ENCODE results near the gene RNF11.
A peak's percentile ranks its signal among the peaks of the same experiment; 100 is the strongest.
"Not testable (repeated sequence)": the region's sequence is repeated elsewhere in the genome, so short reads cannot be mapped to it uniquely, and the experiment has no call there.

RNF11 gene

DNA sequence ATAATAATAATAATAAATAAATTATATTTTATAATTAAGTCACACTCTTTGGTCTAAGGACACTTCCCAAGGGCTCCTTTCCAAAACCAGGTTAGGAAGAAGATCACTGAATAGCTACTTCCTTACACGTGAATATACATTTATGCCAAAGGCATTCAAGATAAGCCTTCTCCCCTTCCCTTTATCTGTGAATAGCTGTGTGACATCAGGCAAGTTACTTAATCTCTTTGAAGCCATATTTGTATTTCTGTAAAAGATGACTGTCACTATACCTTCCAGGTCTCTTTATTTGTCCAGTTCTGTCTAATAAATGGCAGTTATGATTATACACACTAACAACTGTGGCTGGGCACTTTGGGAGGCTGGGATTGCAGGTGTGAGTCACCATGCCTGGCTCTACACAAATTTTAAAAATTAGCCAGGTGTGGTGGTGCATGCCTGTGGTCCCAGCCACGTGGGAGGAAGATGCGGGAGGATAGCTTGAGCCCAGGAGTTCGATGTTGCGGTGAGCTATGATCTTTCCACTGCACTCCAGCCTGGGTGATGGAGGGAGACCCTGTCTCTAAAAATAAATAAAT is 5.5 kb upstream of the RNF11 start:
- DNase-seq, result no peak

GRCh38 chr1:51231120-51231519 is 5.0 kb upstream of the RNF11 start:
- no peak for DNase-seq

GRCh38 chr1:51231896-51232295 is 4.2 kb upstream of the RNF11 start:
- no peak for DNase-seq

DNA sequence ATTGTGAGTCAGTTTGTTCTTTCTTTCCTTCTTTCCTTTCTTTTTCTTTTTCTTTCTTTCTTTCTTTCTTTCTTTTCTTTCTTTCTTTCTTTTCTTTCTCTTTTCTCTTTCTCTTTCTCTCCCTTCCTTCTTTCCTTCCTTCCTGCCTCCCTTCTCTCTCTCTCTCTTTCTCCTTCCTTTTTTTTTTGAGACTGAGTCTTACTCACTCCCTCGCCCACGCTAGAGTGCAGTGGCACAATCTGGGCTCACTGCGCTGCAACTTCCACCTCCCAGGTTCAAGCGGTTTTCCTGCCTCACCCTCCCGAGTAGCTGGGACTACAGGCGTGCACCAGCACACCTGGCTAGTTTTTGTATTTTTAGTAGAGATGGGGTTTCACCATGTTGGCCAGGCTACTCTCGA is 1.8 kb upstream of the RNF11 start:
- DNase-seq, result not testable (repeated sequence)

DNA sequence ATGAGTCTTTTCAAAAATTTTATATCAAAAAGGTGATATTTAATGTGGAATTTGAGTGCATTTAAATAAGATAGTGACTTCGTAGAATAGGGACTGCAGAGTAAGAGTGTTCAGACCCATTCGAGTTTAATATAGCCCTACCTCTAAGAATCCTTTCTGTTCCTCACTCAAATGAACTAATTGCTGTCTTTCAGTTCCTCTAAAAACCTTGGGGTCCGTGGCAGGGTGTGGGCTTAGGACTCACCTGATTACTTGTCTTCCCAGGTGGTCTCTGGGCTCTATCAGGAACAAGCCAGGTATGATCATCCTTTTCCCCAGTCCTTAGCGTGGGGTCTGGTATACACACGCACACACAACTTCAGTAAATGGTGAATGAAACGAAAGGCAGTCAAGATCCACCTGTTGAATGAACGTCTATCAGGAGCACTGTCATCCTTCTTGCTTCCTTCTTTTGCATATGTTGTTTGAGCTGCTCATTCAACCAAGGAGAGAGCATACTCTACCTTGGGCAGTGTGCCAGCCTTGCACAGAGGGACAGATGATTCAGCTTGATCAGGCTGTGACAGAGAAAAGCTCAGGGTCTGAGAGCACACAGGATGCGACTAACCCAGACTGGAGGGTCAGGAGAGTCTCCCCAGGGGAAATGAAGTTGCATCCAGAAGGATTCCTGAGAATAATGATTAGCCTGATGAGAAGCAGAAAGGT is 1.2 kb upstream of the RNF11 start:
- DNase-seq, result peak; percentile 34

DNA sequence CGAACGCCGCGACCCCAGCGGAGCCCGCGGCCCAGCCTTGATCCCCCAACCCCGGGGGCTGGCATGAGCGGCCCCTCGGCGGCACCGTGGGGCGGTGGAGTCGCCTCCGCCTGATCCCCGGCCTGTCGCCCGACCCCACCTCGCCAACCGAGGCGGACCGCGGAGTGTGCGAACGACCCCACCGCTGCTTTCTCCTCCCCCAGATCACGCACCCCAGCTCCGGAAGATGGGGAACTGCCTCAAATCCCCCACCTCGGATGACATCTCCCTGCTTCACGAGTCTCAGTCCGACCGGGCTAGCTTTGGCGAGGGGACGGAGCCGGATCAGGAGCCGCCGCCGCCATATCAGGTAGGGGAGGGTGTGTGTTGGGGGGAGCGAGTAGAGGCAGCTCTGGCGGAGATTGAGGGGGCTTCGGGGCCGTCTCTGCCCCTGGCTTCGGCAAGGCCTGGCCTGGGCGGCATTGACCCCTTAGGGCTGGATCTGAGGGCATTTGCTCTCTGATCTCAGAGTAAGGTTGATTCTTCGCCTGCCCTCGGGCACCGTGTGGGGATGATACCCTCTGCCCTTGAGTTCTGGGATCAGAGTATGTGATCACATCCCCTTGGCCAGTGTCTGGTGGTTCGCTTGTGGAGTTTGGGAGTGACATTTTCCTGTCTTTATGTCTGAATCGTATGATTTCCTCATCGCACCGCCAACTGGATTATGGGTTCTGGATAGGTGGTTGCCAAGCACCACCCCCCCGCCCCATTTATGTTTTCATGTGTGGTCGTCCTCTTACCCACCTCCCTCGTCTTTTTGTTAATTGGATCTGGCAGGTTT is 668 bp downstream of the RNF11 start:
- peak; percentile 60 for DNase-seq

DNA sequence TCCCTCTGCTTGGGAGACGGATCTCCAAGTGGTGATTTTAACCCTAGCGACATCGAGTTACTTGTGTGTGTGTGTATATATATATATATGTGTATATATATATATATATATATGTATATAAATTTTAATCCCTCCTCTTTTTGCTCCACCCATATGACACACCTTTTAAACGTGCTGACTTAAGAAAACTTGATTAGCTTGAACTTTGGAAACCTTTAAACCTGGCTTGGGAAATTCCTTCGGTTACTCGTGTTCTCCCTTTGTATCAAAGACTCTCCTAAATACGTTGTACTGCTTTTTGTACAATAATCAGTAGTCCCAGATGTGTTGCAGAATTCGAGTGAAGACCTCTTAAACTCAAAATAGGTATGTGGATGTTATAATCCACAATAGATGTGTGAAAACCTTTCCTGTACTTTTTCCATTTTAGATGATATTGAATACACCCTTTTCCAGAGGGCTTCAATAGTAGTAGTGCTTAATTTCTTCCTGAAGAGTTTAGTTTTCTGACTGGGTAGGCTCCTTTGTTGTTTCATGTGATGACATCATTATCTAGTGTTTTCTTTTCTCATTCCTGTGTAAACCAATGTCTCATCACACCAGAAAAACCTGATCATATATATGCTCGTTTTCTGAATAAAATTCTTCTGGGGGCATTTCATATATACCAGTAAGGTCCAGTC is 1.4 kb downstream of the RNF11 start:
- no peak for DNase-seq

DNA sequence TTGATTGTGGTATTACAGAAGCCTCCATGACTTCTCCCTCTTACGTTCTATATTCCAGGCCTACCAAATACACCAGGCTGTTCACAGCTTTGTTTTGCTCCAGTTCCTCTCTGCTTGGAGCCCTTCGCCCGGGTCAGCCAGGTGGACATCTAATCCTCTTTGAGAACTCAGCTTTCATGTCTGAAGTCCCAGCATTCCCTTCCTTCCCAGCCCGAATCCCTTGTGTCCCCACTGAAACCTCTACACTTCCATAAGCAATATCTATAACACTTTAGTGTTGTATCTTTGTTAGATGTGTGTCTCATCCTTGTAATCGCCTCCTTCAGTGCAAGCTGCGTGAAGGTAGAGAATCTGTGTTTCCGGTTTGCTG is 1.9 kb downstream of the RNF11 start:
- no peak for DNase-seq

DNA sequence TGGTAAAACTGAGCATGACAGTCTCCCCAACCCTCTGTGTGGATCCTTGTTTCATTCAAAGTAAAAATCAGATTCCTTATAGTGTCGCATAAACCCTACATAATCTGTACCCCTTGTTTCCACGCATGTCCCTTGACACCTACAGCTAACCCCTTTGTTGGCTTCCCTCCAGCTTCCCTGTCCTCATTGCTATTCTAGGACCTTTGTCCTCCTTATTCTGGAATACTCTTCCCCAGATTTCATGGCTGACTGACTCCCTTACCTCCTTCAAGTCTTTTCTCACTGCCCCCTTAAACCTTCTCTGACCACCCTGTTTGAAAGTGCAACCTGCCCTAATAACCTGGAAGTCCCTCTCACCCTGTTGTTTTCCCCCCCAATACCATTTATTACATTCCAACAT is 4.0 kb downstream of the RNF11 start:
- no peak for DNase-seq

GRCh38 chr1:51241119-51241518 is 5.0 kb downstream of the RNF11 start:
- DNase-seq, result no peak

DNA sequence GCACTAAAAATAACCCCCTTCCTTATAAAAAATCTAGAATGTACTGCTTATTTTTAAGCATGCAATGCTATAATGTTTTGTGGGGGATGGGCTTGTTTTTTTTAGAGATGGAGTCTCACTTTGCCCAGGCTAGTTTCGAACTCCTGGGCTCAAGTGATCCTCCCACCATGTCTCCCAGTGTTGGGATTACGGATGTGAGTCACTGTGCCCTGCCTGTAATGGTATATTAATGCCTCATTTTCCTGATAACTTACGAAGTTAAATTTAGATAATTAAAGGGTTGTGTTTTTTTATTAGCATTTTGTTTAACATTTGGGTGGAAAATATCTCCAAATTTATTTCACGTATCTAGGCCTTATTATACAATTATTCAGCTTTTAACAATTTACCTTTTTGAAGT is 6.5 kb downstream of the RNF11 start:
- DNase-seq, result no peak

DNA sequence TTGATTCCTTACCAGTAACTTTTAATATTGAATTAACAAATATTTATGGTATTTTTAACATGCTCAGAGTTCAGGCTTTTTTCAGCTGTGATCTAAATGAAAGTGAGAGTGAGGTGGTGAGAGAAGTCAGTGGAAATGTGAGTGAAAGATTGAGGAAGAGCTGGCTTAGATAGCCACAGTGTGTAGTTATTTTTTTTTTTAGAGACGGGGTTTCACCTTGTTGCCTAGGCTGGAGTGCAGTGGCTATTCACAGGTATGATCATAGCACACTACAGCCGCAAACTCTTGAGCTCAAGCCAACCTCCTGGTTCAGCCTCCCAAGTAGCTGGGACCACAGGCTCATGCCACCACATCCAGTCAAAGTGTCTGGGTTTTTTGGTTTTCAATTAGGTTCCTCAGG is 10.9 kb downstream of the RNF11 start:
- no peak for DNase-seq

GRCh38 chr1:51247499-51247898 is 11.4 kb downstream of the RNF11 start:
- no peak for DNase-seq

DNA sequence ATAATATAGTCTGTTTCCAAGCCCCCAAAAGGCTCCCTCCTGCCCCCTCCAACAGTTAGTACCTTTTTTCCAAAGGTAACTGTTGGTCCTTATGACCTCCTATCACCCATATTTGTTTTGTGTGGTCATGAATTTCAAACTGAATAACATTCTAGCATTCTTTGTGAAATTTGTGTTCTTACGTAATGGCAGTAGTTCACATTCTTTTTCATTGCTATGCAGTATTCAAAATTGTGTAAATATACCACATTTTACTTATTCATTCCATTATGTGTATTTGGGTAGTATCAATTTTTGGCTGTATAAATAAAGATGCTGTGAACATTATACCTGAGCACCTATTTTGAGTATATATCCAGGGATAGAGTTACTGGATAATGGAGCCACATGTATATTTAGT is 13.4 kb downstream of the RNF11 start:
- no peak for DNase-seq

- DNase-seq, result not testable (repeated sequence)
These were observed 14.7 kb downstream of the RNF11 start for GRCh38 chr1:51250729-51251128.

DNA sequence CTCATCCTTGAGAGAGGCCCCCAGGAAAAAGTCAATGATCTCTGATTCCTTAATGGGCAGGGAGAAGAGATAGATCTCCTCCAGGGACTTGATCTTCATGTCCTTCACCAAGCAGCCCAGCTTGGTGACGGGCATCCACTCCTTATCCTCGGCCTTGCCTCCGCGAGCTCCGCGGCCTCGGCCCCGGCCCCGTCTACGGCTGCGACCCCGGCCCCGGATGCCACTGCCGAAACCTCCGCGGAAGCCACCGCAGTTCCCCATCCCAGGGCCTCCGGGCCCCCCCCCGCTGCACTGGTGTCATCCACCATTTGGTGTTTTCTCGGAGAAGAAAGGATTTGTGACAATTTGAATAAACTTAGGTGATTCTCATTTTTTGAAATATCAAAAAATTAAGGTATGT is 15.1 kb downstream of the RNF11 start:
- DNase-seq, result not testable (repeated sequence)

DNA sequence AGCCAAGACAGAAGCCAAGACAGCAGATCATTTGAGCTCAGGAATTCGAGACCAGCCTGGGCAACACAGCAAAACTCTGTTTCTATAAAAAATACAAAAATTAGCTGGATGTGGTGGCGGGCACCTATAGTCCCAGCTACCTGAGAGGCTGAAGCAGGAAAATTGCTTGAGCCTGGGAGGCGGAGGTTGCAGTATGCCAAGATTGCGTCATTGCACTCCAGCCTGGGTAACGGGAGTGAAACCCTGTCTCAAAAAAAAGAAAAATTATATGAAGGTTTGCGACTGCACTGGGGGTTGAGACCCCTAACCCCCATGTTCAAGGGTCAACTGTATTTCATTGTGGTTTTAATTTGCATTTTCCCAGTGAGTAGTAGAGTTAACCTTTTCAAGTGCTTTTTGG is 16.3 kb downstream of the RNF11 start:
- DNase-seq, result no peak

DNA sequence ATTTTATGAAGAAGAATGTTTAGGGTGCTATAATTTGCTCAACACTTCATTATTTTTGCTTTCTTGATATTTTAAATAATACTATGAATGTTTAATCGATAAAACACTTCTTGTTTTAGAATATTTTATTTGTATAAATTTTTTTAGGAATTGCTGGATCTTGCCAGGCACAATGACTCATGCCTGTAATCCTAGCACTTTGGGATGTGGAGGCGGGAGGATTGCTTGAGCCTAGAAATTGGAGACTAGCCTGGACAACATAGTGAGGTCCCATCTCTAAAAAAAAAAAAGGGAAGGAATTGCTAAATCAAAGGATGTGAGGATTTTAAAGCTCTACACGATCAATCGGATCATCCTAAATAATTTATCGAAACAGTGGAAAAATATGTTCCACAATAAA is 17.6 kb downstream of the RNF11 start:
- no peak for DNase-seq

DNA sequence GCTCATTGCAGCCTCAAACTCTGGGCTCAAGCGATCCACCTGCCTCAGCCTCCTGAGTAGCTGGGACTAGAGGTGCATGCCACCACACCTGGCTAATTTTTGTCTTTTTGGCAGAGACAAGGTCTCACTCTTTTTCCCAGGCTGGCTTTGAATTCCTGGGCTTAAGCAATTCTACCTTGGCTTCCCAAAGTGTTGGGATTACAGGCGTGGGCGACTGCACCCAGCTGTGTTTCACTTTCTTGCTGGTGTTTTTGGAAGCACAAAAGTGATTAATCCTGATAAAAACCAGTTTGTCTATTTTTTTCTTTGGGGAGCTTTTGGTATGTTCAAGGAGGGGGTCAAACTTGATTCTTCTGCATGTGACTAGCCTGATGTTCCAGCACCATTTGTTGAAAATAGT is 19.3 kb downstream of the RNF11 start:
- DNase-seq, result no peak

DNA sequence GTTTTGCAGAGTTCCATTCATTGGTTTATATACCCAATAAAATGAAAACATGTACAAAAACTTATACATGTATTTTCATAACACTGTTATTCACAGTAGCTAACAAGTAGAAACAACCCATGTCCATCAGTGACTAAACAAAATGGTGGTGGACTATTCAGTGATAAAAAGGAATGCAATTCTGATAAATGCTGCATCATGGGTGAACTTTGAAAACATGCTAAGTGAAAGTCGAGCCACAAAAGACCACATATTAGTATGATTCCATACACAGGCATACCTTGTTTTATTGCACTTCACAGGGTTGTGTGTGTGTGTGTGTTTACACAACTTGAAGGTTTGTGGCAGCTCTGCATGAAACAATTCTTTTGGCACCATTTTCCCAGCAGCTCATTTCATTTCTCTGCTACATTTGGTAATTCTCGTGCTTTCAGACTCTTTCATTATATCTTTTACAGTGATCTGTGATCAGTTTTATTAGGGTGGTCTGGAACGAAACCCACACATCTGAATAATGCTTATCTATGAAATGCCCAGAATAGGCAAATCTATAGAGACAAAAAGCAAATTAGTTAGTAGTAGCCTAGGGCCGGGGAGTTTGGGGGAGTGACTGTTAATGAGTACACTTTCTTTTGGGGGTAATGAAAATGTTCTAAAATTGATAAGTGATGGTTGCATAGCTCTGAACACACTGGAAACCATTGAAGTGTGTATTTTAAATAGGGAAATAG is 27.2 kb downstream of the RNF11 start:
- DNase-seq, result no peak

GRCh38 chr1:51264451-51264850 is 28.4 kb downstream of the RNF11 start:
- no peak for DNase-seq

DNA sequence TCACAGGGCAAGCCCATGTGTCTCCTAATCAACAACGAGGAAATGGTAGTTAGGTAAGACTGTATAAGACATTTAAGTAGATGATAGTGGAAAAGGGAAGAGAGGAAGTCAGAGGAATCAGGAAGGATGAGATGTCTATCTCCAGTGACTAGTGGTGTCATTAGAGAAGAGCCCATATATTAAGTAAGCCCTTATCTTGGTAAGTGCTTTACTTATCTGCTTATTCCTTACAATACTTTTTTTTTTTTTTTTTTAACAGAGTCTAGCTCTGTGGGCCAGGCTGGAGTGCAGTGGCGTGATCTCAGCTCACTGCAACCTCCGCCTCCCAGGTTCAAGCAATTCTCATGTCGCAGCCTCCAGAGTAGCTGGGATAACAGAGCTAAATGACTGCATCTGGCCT is 29.5 kb downstream of the RNF11 start:
- no peak for DNase-seq

- no peak for DNase-seq
These were observed 30.1 kb downstream of the RNF11 start for GRCh38 chr1:51266181-51266580.
